Amygdala (tissue), 56 donors: ENCODE results near the gene TM6SF1.
"Not testable (repeated sequence)": the region's sequence is repeated elsewhere in the genome, so short reads cannot be mapped to it uniquely, and the experiment has no call there.

Experiments
- DNase-seq, 56 donors: peaks; one replicate each; lab custom pipeline; 2025; lab: John Stamatoyannopoulos, UW

TM6SF1 gene

GRCh38 chr15:83085864-83086552 is 21.4 kb upstream of the TM6SF1 start:
- not testable (repeated sequence) for DNase-seq

- DNase-seq = no peak
Measured at GRCh38 chr15:83087576-83087975, 19.9 kb upstream of the TM6SF1 start.

- DNase-seq = no peak
Measured at GRCh38 chr15:83088876-83089275, 18.6 kb upstream of the TM6SF1 start.

- DNase-seq = no peak
Measured at GRCh38 chr15:83090465-83090864, 17.0 kb upstream of the TM6SF1 start.

GRCh38 chr15:83091965-83092308 is 15.5 kb upstream of the TM6SF1 start:
- not testable (repeated sequence) for DNase-seq

- DNase-seq = peak in 13 of 56 donors; percentile 4 to 48 (median 21)
Measured at GRCh38 chr15:83092309-83092976, 15.0 kb upstream of the TM6SF1 start.

- no peak for DNase-seq
Measured at GRCh38 chr15:83094583-83094982, 12.9 kb upstream of the TM6SF1 start.

GRCh38 chr15:83098079-83098478 is 9.4 kb upstream of the TM6SF1 start:
- no peak for DNase-seq

- no peak for DNase-seq
Measured at GRCh38 chr15:83099290-83099689, 8.2 kb upstream of the TM6SF1 start.

- peak in 5 of 56 donors; percentile 4 to 50 (median 11) for DNase-seq
Measured at GRCh38 chr15:83100097-83100646, 7.3 kb upstream of the TM6SF1 start.

GRCh38 chr15:83102346-83102745 is 5.1 kb upstream of the TM6SF1 start:
- no peak for DNase-seq

GRCh38 chr15:83104141-83104540 is 3.3 kb upstream of the TM6SF1 start:
- no peak for DNase-seq

GRCh38 chr15:83105440-83105839 is 2.0 kb upstream of the TM6SF1 start:
- no peak for DNase-seq

- DNase-seq = no peak
Measured at GRCh38 chr15:83107841-83108181, 366 bp downstream of the TM6SF1 start.

GRCh38 chr15:83108266-83109219 is 1.1 kb downstream of the TM6SF1 start:
- peak in 32 of 56 donors; percentile 5 to 61 (median 28) for DNase-seq

GRCh38 chr15:83109532-83109931 is 2.1 kb downstream of the TM6SF1 start:
- DNase-seq = no peak

GRCh38 chr15:83110381-83110780 is 2.9 kb downstream of the TM6SF1 start:
- no peak for DNase-seq

- no peak for DNase-seq
Measured at GRCh38 chr15:83111149-83111548, 3.7 kb downstream of the TM6SF1 start.

GRCh38 chr15:83112233-83112955 is 4.9 kb downstream of the TM6SF1 start:
- DNase-seq = no peak

GRCh38 chr15:83112956-83113299 is 5.5 kb downstream of the TM6SF1 start:
- DNase-seq = peak in 1 of 56 donors; percentile 17
